ENCODE results near the gene NLRP13.

Gene NLRP13

GRCh38 chr19:55858969-55859368 lies 73.2 kb downstream of the NLRP13 start:
- Histone ChIP-seq H3K4me1 (ENCODE audit: insufficient read depth, low read length) (no peaks in the 10 kb centered on the region), H3K36me3 (ENCODE audit: insufficient read depth, low read length) (no peaks in the 10 kb centered on the region), H3K9me3 (ENCODE audit: control insufficient read depth, insufficient read depth, low read length) (no peaks in the 10 kb centered on the region), H3K9ac (ENCODE audit: low read depth, low read length) (no peak overlapping the region)

- Histone ChIP-seq H3K9me3 (ENCODE audit: control insufficient read depth, insufficient read depth, low read length) (no peaks in the 10 kb centered on the region), H3K36me3 (ENCODE audit: insufficient read depth, low read length) (no peaks in the 10 kb centered on the region), H3K4me1 (ENCODE audit: insufficient read depth, low read length) (no peaks in the 10 kb centered on the region), H3K9ac (ENCODE audit: low read depth, low read length) (no peak overlapping the region)
Measured at GRCh38 chr19:55858401-55858800, 73.7 kb downstream of the NLRP13 start.

- no peaks in the 10 kb centered on the region for H3K36me3 ChIP-seq (ENCODE audit: insufficient read depth, low read length)
- H3K4me1 ChIP-seq (ENCODE audit: insufficient read depth, low read length): no peaks in the 10 kb centered on the region
- H3K9me3 ChIP-seq (ENCODE audit: control insufficient read depth, insufficient read depth, low read length): no peaks in the 10 kb centered on the region
- no peak overlapping the region for H3K9ac ChIP-seq (ENCODE audit: low read depth, low read length)
Measured at GRCh38 chr19:55857974-55858373, 74.2 kb downstream of the NLRP13 start.

- H3K9me3 ChIP-seq (ENCODE audit: control insufficient read depth, insufficient read depth, low read length): no peaks in the 10 kb centered on the region
- no peaks in the 10 kb centered on the region for H3K36me3 ChIP-seq (ENCODE audit: insufficient read depth, low read length)
- no peak overlapping the region for H3K9ac ChIP-seq (ENCODE audit: low read depth, low read length)
- no peaks in the 10 kb centered on the region for H3K4me1 ChIP-seq (ENCODE audit: insufficient read depth, low read length)
Measured at GRCh38 chr19:55857149-55857548, 75.0 kb downstream of the NLRP13 start.

GRCh38 chr19:55855160-55855559 lies 77.0 kb downstream of the NLRP13 start:
- no peaks in the 10 kb centered on the region for H3K9me3 ChIP-seq (ENCODE audit: control insufficient read depth, insufficient read depth, low read length)
- H3K36me3 ChIP-seq (ENCODE audit: insufficient read depth, low read length): no peaks in the 10 kb centered on the region
- H3K9ac ChIP-seq (ENCODE audit: low read depth, low read length): no peak overlapping the region
- no peaks in the 10 kb centered on the region for H3K4me1 ChIP-seq (ENCODE audit: insufficient read depth, low read length)
